ELR (cell line): ENCODE data around the gene EMX2.
"Not testable (repeated sequence)": the region's sequence is repeated elsewhere in the genome, so short reads cannot be mapped to it uniquely, and the experiment has no call there.

Experiments
- DNase-seq: peaks from one replicate; pipeline ENCODE4 v3.0.0-alpha.2; 2015; ENCODE audit warnings: low read depth

The EMX2 gene

GRCh38 chr10:117560942-117561341 lies 18.4 kb downstream of the EMX2 start:
- no peak for DNase-seq

GRCh38 chr10:117562220-117562619 lies 19.7 kb downstream of the EMX2 start:
- no peak for DNase-seq

- no peak for DNase-seq
Observed at GRCh38 chr10:117562896-117563737, 20.6 kb downstream of the EMX2 start.

GRCh38 chr10:117563780-117564179 lies 21.2 kb downstream of the EMX2 start:
- DNase-seq = no peak

- DNase-seq = no peak
Observed at GRCh38 chr10:117565068-117565467, 22.5 kb downstream of the EMX2 start.

GRCh38 chr10:117568334-117568733 lies 25.8 kb downstream of the EMX2 start:
- DNase-seq = no peak

- DNase-seq = no peak
Observed at GRCh38 chr10:117569610-117570390, 27.3 kb downstream of the EMX2 start.

- no peak for DNase-seq
Observed at GRCh38 chr10:117570880-117571279, 28.3 kb downstream of the EMX2 start.

GRCh38 chr10:117574498-117575146 lies 32.1 kb downstream of the EMX2 start:
- no peak for DNase-seq

- no peak for DNase-seq
Observed at GRCh38 chr10:117578490-117578889, 35.9 kb downstream of the EMX2 start.

- no peak for DNase-seq
Observed at GRCh38 chr10:117578999-117579590, 36.5 kb downstream of the EMX2 start.

GRCh38 chr10:117581961-117582360 lies 39.4 kb downstream of the EMX2 start:
- no peak for DNase-seq

GRCh38 chr10:117584831-117585230 lies 42.3 kb downstream of the EMX2 start:
- DNase-seq = not testable (repeated sequence)

GRCh38 chr10:117587036-117587435 lies 44.5 kb downstream of the EMX2 start:
- DNase-seq = no peak

GRCh38 chr10:117590101-117590875 lies 47.7 kb downstream of the EMX2 start:
- DNase-seq = peak; percentile 20

- no peak for DNase-seq
Observed at GRCh38 chr10:117591043-117591442, 48.5 kb downstream of the EMX2 start.

GRCh38 chr10:117594722-117595121 lies 52.2 kb downstream of the EMX2 start:
- DNase-seq = peak; percentile 32

GRCh38 chr10:117596706-117597105 lies 54.2 kb downstream of the EMX2 start:
- peak; percentile 43 for DNase-seq

GRCh38 chr10:117597216-117597615 lies 54.7 kb downstream of the EMX2 start:
- DNase-seq = peak; percentile 85
